ENCODE measurements around the gene SDK1.

DNA sequence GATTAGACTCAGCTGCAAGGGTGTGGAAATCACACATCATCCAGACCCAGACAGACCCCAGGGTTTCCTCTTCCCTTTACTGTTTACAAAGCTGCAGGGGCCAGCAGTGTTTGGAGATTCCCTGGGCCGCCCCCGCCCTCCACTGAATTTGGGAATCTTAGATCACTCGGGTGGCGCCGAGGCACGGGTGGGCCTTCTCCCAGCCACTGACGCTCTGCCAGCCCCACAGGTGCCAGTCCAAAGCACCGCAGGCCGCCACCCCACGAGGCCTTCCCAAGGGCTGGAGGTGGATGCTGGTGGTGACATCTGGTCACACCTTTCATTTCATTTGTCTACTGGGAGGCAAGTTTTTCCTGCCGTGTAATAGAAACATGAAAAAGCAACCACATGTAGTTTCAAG, 941.7 kb downstream of the SDK1 start:
- TF ChIP-seq, protein P1, sequence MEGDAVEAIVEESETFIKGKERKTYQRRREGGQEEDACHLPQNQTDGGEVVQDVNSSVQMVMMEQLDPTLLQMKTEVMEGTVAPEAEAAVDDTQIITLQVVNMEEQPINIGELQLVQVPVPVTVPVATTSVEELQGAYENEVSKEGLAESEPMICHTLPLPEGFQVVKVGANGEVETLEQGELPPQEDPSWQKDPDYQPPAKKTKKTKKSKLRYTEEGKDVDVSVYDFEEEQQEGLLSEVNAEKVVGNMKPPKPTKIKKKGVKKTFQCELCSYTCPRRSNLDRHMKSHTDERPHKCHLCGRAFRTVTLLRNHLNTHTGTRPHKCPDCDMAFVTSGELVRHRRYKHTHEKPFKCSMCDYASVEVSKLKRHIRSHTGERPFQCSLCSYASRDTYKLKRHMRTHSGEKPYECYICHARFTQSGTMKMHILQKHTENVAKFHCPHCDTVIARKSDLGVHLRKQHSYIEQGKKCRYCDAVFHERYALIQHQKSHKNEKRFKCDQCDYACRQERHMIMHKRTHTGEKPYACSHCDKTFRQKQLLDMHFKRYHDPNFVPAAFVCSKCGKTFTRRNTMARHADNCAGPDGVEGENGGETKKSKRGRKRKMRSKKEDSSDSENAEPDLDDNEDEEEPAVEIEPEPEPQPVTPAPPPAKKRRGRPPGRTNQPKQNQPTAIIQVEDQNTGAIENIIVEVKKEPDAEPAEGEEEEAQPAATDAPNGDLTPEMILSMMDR (conservative IDR thresholded peaks at IDR 0.05; ENCODE audit: low read length) = no peak
- no peak for TF ChIP-seq EZH2phosphoT487 (IDR thresholded peaks at IDR 0.05; ENCODE audit: borderline replicate concordance, low read depth, low read length)

Measured in OCI-LY7 (cell line).